ENCODE measurements around the gene LAMTOR2.

DNA sequence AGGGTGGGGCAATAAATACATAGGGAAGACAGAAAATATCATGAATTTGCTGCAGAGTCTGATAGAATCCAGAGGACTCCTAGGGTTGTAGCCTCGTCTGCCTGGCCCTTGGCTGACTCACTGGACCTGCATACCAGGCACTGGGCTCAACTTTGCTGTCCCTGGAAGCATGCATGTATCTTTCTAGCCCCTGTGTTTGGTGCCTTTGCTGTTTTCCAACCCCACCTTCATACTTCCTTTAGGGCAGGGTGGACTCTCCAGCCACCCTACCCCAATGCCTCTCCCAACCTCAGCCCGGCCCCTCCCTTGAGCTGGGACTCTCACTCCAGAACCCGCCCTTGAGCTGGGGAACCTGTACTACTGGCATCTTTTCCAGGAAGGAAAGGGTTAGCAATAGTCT, 7.6 kb downstream of the LAMTOR2 start:
- TF ChIP-seq, protein P1, sequence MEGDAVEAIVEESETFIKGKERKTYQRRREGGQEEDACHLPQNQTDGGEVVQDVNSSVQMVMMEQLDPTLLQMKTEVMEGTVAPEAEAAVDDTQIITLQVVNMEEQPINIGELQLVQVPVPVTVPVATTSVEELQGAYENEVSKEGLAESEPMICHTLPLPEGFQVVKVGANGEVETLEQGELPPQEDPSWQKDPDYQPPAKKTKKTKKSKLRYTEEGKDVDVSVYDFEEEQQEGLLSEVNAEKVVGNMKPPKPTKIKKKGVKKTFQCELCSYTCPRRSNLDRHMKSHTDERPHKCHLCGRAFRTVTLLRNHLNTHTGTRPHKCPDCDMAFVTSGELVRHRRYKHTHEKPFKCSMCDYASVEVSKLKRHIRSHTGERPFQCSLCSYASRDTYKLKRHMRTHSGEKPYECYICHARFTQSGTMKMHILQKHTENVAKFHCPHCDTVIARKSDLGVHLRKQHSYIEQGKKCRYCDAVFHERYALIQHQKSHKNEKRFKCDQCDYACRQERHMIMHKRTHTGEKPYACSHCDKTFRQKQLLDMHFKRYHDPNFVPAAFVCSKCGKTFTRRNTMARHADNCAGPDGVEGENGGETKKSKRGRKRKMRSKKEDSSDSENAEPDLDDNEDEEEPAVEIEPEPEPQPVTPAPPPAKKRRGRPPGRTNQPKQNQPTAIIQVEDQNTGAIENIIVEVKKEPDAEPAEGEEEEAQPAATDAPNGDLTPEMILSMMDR (IDR thresholded peaks at IDR 0.05; ENCODE audit: low read depth, low read length, poor library complexity, severe bottlenecking): no peak
- no peak for TF ChIP-seq EZH2phosphoT487 (IDR thresholded peaks at IDR 0.05; ENCODE audit: borderline replicate concordance, low read length)

Measured in DOHH2 (cell line).